Activated T-cell treated with anti-CD3 and anti-CD28 coated beads, Interleukin-2, amount 50 U/mL, for 48 hours (primary cell): ENCODE data around the gene LYSET.
"Not testable (repeated sequence)": the region's sequence is repeated elsewhere in the genome, so short reads cannot be mapped to it uniquely, and the experiment has no call there.

Source experiments
- DNase-seq, 2 experiments: peaks; one replicate each; pipeline ENCODE4 v3.0.0-alpha.2; 2020

LYSET gene

GRCh38 chr14:93230539-93230938 lies 45.4 kb downstream of the LYSET start:
- DNase-seq = no peak

- peak; percentile 28 to 34 for DNase-seq
Measured at GRCh38 chr14:93231129-93231979, 46.2 kb downstream of the LYSET start.

DNA sequence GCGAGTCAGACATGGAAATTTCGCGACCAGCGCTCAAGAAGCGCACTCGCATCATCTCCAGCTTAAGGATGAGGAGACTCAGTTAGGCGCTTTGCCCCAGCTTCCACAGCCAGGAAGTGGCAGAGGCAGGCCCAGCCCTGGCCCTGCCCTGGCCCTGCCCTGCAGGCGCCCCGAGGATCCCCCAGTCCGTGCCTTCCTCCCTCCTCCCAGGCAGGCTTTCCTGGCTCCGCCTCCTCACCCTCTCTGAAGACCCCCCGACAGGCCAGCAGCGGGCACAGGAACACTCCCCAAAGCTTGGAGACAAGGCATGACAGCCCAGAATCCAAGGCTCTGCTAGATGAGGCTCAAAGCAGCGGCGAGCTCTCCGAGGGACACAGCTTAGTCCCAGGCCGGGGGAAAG lies 47.0 kb downstream of the LYSET start:
- no peak for DNase-seq

GRCh38 chr14:93233078-93233477 lies 48.0 kb downstream of the LYSET start:
- not testable (repeated sequence) for DNase-seq

DNA sequence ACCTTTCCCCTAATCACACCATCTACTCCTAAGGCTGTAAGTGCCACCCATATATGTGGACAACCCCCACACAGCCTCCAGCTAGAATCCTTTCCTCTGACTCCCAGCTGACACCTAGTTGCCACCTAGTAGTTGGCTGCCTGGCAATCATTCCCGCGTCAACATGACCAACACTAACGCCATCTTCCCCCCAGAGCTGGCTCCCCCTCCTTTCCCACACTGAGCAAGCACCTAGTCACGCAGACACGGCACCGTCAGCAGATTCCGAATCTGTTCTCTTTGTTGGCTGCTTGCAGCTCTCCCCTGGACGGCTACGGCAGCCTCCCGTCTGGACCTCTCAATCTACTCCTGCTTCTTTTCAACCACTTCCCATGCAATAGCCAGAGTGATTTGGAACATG lies 49.7 kb downstream of the LYSET start:
- no peak for DNase-seq
